SH-SY5Y (cell line): ENCODE data around the gene GOLM1.

Experiments used
- GATA2 ChIP-seq: IDR thresholded peaks from 2 replicates; pipeline ENCODE4 v1.6.1; 2011; ENCODE audit warnings: mild to moderate bottlenecking, low read depth, low read length
- GATA3 ChIP-seq: IDR thresholded peaks from 2 replicates; pipeline ENCODE4 v1.6.1; 2011; ENCODE audit warnings: low read depth, mild to moderate bottlenecking, low read length, moderate library complexity

- TF ChIP-seq GATA2, result no peak
- TF ChIP-seq GATA3, result no peak
Observed at GRCh38 chr9:86098824-86099700, at the start of gene GOLM1.
